OCI-LY1 (cell line): ENCODE results near the gene KLHDC10.

Experiments
- H2AFZ ChIP-seq: fragments of 200-600 bp; sonication (generic), shearing (Covaris generic); 2 replicates; pipeline ENCODE4 v1.6.0; 2014; ENCODE audit warnings: antibody characterized with exemption, mild to moderate bottlenecking, low read length
- H3F3A ChIP-seq: fragments of 200-600 bp; sonication (generic), shearing (Covaris generic); 2 replicates; pipeline ENCODE4 v1.6.0; 2014; ENCODE audit warnings: mild to moderate bottlenecking, antibody characterized with exemption, low read length, moderate library complexity; ENCODE audit not compliant: insufficient read depth
- H3K27ac ChIP-seq: fragments of 200-600 bp; sonication (generic); 2 replicates; pipeline ENCODE4 v1.5.1; 2014; ENCODE audit warnings: low read length, mixed run types, mild to moderate bottlenecking, low read depth; ENCODE audit not compliant: poor library complexity, severe bottlenecking
- H3K27me3 ChIP-seq: fragments of 200-600 bp; sonication (generic); 2 replicates; pipeline ENCODE4 v1.6.0; 2014; ENCODE audit warnings: antibody characterized with exemption, mild to moderate bottlenecking, low read length, moderate library complexity; ENCODE audit not compliant: insufficient read depth
- H3K36me3 ChIP-seq: fragments of 200-600 bp; sonication (generic); 2 replicates; pipeline ENCODE4 v1.6.1; 2014; ENCODE audit warnings: mild to moderate bottlenecking, antibody characterized with exemption, low read length, moderate library complexity, mixed read lengths; ENCODE audit not compliant: insufficient read depth
- H3K4me1 ChIP-seq: fragments of 200-600 bp; sonication (generic); 2 replicates; pipeline ENCODE4 v1.5.1; 2014; ENCODE audit warnings: mild to moderate bottlenecking, low read length, moderate library complexity; ENCODE audit not compliant: insufficient read depth, severe bottlenecking
- H3K4me2 ChIP-seq: fragments of 200-600 bp; sonication (generic), shearing (Covaris generic); 2 replicates; pipeline ENCODE4 v1.6.1; 2014; ENCODE audit warnings: low read length
- H3K4me3 ChIP-seq: fragments of 200-600 bp; sonication (generic); 2 replicates; pipeline ENCODE4 v1.5.1; 2014; ENCODE audit warnings: low read length, low read depth, mild to moderate bottlenecking, mixed read lengths; ENCODE audit not compliant: poor library complexity, severe bottlenecking
- H3K79me2 ChIP-seq: fragments of 200-600 bp; shearing (Covaris generic); 2 replicates; pipeline ENCODE4 v1.6.1; 2016; ENCODE audit warnings: mixed run types, low read length, mixed read lengths; ENCODE audit not compliant: insufficient read depth
- H3K9ac ChIP-seq: fragments of 200-600 bp; sonication (generic), shearing (Covaris generic); 2 replicates; pipeline ENCODE4 v1.6.1; 2014; ENCODE audit warnings: mild to moderate bottlenecking, low read length, mixed read lengths
- H3K9me2 ChIP-seq: fragments of 200-600 bp; sonication (generic), shearing (Covaris generic); 2 replicates; pipeline ENCODE4 v1.6.1; 2014; ENCODE audit warnings: low read depth, mild to moderate bottlenecking, low read length, mixed read lengths
- H3K9me3 ChIP-seq: fragments of 200-600 bp; shearing (Covaris generic); 2 replicates; pipeline ENCODE4 v1.6.1; 2014; ENCODE audit warnings: low read length, mixed read lengths
- H4K20me1 ChIP-seq: fragments of 200-600 bp; sonication (generic), shearing (Covaris generic); 2 replicates; pipeline ENCODE4 v1.6.0; 2016; ENCODE audit warnings: mild to moderate bottlenecking, low read length; ENCODE audit not compliant: insufficient read depth
- EZH2 ChIP-seq: fragments of 200-600 bp; sonication (generic), shearing (Covaris generic); IDR thresholded peaks from 2 replicates; pipeline ENCODE4 v1.8.0; 2017; ENCODE audit warnings: borderline replicate concordance, mixed run types, mild to moderate bottlenecking, antibody characterized with exemption, low read length, moderate library complexity, mixed read lengths
- TF ChIP-seq, protein P1 (sequence below): fragments of 200-600 bp; sonication (generic), shearing (Covaris generic); IDR thresholded peaks from 2 replicates; pipeline ENCODE4 v1.5.1; 2017; ENCODE audit warnings: mild to moderate bottlenecking, antibody characterized with exemption, low read length, moderate library complexity, mixed read lengths

KLHDC10 gene

DNA sequence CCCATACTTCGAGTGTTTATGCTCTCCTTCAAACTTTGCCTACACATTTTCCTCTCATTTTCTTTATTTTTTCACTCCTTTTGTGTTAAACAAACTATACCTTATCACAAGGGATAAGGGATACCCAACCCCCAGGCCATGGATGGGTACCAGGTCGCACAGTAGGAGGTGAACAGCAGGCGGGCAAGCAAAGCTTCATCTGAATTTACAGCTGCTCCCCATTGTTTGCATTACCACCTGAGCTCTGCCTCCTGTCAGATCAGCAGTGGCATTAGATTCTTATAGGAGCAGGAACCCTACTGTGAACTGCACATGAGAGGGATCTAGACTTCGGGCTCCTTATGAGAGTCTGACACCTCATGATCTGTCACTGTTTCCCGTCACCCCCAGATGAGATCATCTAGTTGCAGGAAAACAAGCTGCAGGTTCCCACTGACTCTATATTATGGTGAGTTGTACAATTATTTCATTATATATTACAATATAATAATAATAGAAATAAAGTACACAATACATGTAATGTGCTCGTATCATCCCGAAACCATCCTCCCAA is 47.6 kb upstream of the KLHDC10 start:
- H3K4me1 ChIP-seq = peaks cover 6% of the 10 kb centered on the region
- H3K9me2 ChIP-seq = no peaks in the 10 kb centered on the region
- H2AFZ ChIP-seq = no peak overlapping the region
- no peaks in the 10 kb centered on the region; the same call in 1 of the 2 replicates for H3K9me3 ChIP-seq
- no peak overlapping the region for H3K4me3 ChIP-seq
- H3K27ac ChIP-seq = no peak overlapping the region
- H3K79me2 ChIP-seq = no peaks in the 10 kb centered on the region
- no peak overlapping the region for H3K9ac ChIP-seq
- TF ChIP-seq, protein P1, sequence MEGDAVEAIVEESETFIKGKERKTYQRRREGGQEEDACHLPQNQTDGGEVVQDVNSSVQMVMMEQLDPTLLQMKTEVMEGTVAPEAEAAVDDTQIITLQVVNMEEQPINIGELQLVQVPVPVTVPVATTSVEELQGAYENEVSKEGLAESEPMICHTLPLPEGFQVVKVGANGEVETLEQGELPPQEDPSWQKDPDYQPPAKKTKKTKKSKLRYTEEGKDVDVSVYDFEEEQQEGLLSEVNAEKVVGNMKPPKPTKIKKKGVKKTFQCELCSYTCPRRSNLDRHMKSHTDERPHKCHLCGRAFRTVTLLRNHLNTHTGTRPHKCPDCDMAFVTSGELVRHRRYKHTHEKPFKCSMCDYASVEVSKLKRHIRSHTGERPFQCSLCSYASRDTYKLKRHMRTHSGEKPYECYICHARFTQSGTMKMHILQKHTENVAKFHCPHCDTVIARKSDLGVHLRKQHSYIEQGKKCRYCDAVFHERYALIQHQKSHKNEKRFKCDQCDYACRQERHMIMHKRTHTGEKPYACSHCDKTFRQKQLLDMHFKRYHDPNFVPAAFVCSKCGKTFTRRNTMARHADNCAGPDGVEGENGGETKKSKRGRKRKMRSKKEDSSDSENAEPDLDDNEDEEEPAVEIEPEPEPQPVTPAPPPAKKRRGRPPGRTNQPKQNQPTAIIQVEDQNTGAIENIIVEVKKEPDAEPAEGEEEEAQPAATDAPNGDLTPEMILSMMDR = no peak
- no peaks in the 10 kb centered on the region for H3F3A ChIP-seq
- peaks cover 95% of the 10 kb centered on the region for H3K36me3 ChIP-seq
- H3K4me2 ChIP-seq = no peak overlapping the region
- H3K27me3 ChIP-seq = no peaks in the 10 kb centered on the region
- no peaks in the 10 kb centered on the region for H4K20me1 ChIP-seq

DNA sequence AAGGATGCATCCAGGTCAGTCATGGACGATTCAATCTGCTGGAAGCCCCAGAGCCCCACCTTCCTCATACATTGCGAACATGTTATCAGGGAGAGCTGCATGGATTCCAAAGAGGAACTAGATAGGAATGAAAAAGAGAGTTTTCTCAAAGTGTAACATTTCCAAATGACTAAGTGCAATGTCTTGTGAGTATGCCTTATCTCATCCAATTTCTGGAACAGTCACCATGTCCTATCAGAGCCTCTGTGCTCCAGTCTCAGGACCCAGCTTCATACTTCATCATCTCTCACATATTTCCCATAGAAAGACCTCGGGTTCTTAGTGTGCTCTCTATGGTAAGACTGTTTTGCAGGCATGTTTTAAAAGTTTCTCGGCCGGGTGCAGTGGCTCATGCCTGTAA is 45.9 kb upstream of the KLHDC10 start:
- Histone ChIP-seq H3K27me3 (no peaks in the 10 kb centered on the region), H3K27ac (no peak overlapping the region), H3K4me1 (peaks cover 6% of the 10 kb centered on the region), H3F3A (no peaks in the 10 kb centered on the region), H4K20me1 (no peaks in the 10 kb centered on the region), H2AFZ (no peak overlapping the region), H3K79me2 (no peaks in the 10 kb centered on the region), H3K9ac (no peak overlapping the region), H3K9me2 (no peaks in the 10 kb centered on the region), H3K4me3 (no peak overlapping the region), H3K4me2 (no peak overlapping the region), H3K36me3 (peaks cover 91% of the 10 kb centered on the region), H3K9me3 (no peaks in the 10 kb centered on the region; the same call in 1 of the 2 replicates)
- TF ChIP-seq, protein P1 = no peak
- TF ChIP-seq EZH2 = no peak

DNA sequence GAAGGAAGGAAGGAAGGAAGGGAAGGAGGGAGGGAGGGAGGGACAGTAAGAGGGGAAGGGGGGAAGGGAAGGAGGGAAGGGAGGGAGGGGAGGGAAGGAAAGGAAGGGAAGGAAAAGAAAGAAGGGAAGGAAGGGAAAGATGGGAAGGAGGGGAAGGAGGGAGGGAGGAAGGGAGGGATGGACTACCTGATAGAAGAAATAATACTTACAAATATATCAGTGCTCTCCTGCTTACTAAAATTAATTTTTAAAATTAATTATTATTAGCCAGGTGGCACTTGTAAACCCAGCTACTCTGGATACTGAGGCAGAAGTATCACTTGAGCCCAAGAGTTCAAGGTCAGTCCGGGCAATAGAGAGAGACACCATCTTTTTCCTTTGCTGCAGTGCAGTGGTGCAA is 37.6 kb upstream of the KLHDC10 start:
- Histone ChIP-seq H3K9me2 (no peaks in the 10 kb centered on the region), H3K36me3 (peaks cover 57% of the 10 kb centered on the region), H3K79me2 (no peaks in the 10 kb centered on the region), H3K27me3 (no peaks in the 10 kb centered on the region), H3K4me2 (no peak overlapping the region), H3K9me3 (no peaks in the 10 kb centered on the region), H2AFZ (no peak overlapping the region), H3K9ac (no peak overlapping the region), H3F3A (no peaks in the 10 kb centered on the region), H3K4me1 (no peaks in the 10 kb centered on the region), H4K20me1 (no peaks in the 10 kb centered on the region), H3K27ac (no peak overlapping the region), H3K4me3 (no peak overlapping the region)
- TF ChIP-seq, protein P1 = no peak
- no peak for TF ChIP-seq EZH2
